ENCODE data around the gene MMEL1.
"Not testable (repeated sequence)": the region's sequence is repeated elsewhere in the genome, so short reads cannot be mapped to it uniquely, and the experiment has no call there.

MMEL1 gene

DNA sequence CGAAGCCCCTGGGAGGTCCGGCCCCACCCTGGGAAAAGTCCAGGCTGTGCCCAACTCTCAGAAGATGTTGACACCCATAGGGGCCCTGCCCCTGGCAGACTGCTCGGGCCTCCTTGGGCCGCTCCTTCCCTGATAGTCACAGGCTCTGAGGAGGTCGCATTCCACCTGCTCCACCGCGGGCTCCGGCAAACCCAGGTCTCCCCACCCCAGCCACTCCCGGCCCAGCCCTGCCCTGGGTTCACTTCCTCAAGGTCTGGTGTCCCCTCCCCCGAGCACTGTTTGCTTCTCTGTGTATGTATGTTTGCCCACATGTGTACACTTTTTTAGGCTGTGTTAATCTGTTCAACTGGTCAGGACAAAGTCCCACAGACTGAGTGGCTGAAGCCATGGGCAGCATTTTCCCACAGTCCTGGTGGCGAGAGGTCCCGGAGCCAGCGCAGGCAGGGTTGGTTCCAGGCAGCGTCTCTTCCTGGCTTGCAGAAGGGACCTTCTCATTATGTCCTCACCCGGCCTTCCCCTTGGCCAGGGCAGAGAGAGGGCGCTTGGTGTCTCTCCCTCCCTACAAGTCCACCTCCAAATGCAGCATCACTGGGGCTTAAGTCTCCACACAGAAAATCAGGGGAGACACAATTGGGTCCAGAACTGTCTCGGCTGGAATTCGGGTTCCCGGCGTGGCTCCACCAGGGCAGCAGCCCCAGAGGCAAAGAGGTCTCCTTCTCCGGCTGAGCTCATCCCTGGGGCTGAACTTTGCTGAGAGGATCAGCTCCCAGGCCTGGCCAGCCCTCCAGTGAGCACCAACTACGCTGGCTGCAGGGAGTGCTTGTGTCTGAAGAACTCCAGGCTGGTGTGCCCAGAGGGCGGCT lies 56.8 kb downstream of the MMEL1 start:
- DNase-seq, result no peak

DNA sequence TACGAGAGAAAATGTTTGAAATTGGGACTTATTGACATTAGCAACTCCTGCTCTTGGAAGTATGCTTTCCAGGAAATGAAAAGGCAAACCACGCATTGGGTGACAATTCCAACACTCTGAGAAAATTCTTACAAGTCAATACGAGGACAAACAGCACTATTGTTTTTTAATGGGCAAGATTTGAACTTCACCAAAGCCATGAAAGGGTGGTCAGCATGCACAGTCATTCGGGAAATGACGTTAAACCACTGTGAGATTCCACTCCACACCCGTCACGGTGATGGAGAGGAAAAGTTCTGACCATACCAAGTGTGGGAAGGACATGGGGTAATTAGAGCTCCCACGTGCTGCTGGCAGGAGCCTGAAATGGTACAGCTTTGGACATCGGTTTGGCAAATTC lies 58.5 kb downstream of the MMEL1 start:
- DNase-seq, result no peak

- DNase-seq, result no peak
Measured at GRCh38 chr1:2573250-2573920, 59.4 kb downstream of the MMEL1 start.

DNA sequence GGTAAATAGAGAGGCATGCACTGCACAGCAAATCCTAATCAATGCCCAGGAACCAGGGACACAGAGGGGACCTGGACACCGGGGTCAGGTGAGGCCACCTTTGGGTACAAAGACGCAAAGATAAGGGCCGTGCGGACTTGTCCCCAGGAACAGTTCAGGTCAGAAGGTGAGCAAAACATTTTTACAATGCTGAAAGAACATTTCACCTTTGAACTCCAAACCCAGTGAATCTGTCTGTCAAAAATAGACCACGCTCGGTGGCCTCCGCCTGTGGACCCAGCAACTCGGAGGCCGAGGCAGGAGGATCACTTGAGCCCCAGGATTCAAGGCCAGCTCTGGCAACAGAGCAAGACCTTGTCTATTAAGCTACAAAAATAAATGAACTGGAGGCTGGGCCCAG lies 61.5 kb downstream of the MMEL1 start:
- no peak for DNase-seq

GRCh38 chr1:2570332-2570731 lies 62.5 kb downstream of the MMEL1 start:
- DNase-seq, result no peak

DNA sequence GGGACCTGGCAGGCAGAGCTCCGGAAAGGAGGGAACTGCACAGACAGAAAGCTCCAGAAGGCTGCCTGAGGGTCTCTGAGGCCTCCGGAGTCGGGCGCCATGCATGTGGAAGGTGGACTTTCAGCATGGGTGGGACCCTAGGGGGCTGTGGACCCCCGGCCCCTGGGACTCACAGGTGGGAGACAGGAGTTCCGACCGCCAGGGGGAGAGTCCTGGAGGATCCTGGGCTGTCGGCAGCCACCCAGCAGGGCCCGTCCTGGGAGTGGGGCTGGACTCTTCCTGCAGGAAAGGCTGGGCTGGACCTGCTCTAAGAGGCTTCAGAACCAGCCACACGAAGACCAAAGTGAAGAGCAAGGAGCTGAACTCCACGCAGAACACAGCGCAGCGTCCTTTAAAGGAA lies 63.1 kb downstream of the MMEL1 start:
- DNase-seq, result not testable (repeated sequence)

GRCh38 chr1:2569060-2569459 lies 63.8 kb downstream of the MMEL1 start:
- DNase-seq, result no peak

GRCh38 chr1:2568187-2568816 lies 64.5 kb downstream of the MMEL1 start:
- DNase-seq, result not testable (repeated sequence)

- no peak for DNase-seq
Measured at GRCh38 chr1:2567083-2567679, 65.6 kb downstream of the MMEL1 start.

- DNase-seq, result no peak
Measured at GRCh38 chr1:2566101-2567045, 66.4 kb downstream of the MMEL1 start.

DNA sequence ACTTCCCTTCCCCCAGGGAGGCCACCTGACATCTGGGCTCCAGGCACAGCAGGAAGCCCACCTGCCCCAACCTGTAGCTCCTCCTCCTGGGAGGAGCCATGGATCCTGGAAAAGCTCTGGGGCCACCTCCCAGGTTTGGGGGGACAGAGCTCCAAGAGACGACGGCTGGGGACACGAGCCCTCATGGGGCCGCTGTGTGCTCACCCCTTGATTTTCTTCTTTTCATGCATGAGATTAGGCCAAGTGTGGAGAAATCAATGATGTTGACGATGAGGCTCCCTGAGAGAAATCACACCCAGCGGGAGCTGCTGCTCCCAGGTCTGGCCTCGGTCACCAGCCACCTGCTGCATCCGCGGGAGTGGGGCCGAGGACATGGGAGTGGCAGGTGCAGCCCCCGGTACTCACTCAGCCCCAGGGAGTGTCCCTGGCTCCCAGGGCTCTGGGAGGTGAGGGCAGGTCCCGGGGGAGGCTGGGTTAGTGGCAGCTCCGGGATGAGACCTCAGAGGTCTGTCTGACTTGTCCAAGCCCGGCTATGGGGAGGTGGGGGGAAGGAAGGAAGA lies 67.9 kb downstream of the MMEL1 start:
- DNase-seq, result no peak

GRCh38 chr1:2564006-2564814 lies 68.6 kb downstream of the MMEL1 start:
- no peak for DNase-seq

DNA sequence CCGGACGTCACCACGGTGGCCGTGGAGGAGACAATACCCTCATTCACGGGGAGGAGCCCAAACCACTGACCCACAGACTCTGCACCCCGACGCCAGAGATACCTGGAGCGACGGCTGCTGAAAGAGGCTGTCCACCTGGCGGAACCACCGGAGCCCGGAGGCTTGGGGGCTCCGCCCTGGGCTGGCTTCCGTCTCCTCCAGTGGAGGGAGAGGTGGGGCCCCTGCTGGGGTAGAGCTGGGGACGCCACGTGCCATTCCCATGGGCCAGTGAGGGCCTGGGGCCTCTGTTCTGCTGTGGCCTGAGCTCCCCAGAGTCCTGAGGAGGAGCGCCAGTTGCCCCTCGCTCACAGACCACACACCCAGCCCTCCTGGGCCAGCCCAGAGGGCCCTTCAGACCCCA lies 69.6 kb downstream of the MMEL1 start:
- DNase-seq, result no peak

GRCh38 chr1:2561898-2562895 lies 70.6 kb downstream of the MMEL1 start:
- DNase-seq, result no peak

DNA sequence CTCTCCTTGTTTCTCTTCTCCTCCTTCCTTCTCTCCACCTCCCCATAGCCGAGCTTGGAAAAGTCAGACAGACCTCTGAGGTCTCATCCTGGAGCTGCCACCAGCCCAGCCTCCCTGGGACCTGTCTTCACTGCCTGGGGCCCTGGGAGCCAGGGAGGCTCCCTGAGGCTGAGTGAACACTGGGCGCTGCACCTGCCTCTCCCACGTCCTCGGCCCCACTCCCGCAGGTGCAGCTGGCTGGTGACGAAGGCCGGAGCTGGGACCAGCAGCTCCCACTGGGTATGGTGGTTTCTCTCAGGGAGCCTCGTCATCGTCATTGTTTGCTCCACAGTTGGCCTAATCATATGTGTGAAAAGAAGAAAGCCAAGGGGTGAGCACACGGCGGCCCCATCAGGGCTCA lies 71.4 kb downstream of the MMEL1 start:
- DNase-seq, result no peak

DNA sequence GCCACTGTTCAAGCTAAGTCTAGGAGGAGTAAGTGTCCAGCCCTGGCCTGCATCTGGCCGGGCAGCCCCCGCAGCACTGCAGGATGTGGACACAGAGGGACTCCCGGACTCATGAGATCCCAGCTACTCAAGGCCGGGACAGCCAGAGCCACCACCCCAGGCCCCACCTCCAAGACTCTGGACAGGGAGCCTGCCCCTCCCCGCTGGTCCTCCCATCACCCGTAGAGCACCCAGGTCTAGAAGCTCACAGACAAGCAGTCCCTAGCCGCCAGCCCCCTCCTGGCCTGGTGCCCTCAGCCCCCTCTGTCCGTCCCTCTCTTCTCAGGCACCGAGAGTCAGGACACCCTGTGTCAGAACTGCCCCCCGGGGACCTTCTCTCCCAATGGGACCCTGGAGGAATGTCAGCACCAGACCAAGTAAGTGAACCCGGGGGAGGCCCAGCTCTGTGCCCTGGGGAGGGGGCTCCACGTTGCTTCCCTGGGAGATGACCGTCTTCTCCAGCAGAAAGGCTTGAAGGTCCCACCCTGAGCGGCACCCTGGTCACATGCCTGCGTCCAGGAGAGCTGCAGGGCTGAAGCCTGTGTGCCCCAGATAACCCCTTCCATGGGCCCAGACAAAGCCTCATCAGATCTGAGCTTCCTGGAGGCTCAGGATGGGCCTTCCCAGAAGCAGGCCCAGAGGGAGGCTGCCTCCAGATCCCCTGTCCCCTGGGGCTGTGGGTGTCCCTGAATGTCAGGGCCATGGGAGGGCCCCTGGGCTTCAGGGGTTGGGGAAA lies 72.3 kb downstream of the MMEL1 start:
- DNase-seq, result no peak

DNA sequence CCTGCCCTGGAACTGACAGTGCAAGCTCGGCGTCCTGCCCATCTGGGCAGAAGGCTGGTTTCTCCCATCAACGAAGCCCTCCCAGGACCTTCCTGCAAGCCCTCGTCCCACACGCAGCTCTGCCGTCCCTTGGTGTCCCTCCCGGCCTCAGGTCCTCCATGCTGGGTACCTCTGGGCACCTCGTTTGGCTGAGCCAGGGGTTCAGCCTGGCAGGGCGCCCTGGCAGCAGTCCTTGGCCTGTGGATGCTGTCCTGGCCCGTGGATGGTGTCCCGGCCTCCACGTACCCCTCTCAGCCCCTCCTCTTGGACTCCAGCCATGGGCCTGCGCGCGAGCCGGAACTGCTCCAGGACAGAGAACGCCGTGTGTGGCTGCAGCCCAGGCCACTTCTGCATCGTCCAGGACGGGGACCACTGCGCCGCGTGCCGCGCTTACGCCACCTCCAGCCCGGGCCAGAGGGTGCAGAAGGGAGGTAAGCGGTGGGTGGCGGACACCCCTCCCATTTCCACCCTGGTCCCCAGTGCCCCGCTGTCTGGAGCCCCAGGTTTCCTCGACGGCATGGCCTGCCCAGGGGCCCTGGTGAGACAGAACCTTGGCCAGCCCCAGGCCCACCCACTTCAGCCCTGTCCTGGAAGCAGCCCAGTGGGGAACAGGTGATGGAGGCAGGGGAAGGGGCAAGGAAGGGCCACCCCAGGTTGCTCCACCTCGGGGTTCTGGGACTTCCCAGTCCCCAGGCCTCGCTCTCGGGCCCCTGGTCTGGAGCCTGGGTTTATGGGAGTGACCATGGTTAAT lies 73.1 kb downstream of the MMEL1 start:
- no peak for DNase-seq

Data from nucleus accumbens (tissue), 56 donors.